ENCODE results near the gene DPPA3.

DNA sequence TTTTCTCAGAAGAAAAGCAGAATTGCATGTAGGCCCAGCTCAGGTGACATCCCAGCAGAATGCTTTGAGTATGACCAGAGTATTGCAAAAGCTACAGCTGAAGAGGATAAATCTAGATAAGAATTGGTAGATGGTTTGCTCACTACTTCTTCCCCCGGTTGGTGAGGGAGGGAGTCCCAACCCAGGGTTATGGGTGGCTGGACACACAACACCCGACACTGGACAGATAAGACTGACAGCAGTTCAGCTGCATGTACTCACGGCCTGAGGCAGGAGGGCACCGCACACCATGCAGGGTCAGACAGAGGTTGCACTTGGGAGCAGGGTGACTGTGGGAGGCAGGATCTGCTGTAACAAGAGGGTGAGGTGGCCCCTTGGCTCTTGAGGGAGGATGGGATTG, 37.6 kb downstream of the DPPA3 start:
- TF ChIP-seq POLR2AphosphoS5 (IDR thresholded peaks at IDR 0.05; ENCODE audit: insufficient read depth, low read depth, low read length), result no peak
- TF ChIP-seq, protein P1, sequence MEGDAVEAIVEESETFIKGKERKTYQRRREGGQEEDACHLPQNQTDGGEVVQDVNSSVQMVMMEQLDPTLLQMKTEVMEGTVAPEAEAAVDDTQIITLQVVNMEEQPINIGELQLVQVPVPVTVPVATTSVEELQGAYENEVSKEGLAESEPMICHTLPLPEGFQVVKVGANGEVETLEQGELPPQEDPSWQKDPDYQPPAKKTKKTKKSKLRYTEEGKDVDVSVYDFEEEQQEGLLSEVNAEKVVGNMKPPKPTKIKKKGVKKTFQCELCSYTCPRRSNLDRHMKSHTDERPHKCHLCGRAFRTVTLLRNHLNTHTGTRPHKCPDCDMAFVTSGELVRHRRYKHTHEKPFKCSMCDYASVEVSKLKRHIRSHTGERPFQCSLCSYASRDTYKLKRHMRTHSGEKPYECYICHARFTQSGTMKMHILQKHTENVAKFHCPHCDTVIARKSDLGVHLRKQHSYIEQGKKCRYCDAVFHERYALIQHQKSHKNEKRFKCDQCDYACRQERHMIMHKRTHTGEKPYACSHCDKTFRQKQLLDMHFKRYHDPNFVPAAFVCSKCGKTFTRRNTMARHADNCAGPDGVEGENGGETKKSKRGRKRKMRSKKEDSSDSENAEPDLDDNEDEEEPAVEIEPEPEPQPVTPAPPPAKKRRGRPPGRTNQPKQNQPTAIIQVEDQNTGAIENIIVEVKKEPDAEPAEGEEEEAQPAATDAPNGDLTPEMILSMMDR (IDR thresholded peaks at IDR 0.05; ENCODE audit: extremely low read depth in 1 of 2, insufficient read depth in 1 of 2, low read depth in 1 of 2, low read length in 2 of 2), result no peak
- TF ChIP-seq, protein P2, sequence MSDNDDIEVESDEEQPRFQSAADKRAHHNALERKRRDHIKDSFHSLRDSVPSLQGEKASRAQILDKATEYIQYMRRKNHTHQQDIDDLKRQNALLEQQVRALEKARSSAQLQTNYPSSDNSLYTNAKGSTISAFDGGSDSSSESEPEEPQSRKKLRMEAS (IDR thresholded peaks at IDR 0.05; ENCODE audit: insufficient read depth, insufficient read length), result no peak
